Neural crest cell (in vitro differentiated cells): ENCODE measurements around the gene DIAPH3. TPM values are rescaled to one million over a fixed set of nuclear protein-coding genes. Genes with fewer than 3 reads are reported as not detected.

ENCODE experiments used
- DNase-seq: peaks from one replicate; pipeline ENCODE4 v3.0.0; 2021; ENCODE audit warnings: low read depth, mixed read lengths, low spot score
- H3K27ac Mint-ChIP-seq: one replicate; pipeline ENCODE4 v1.8.0; 2021; ENCODE audit warnings: mild to moderate bottlenecking, mixed read lengths; ENCODE audit not compliant: unreplicated experiment
- H3K27me3 Mint-ChIP-seq: 2 replicates; pipeline ENCODE4 v1.8.0; 2021; ENCODE audit warnings: low read depth, mild to moderate bottlenecking, mixed read lengths
- H3K36me3 Mint-ChIP-seq: 2 replicates; pipeline ENCODE4 v1.8.0; 2021; ENCODE audit warnings: low read depth, mild to moderate bottlenecking, mixed read lengths
- H3K4me1 Mint-ChIP-seq: 2 replicates; pipeline ENCODE4 v1.8.0; 2021; ENCODE audit warnings: mixed read lengths
- H3K4me3 Mint-ChIP-seq: one replicate; pipeline ENCODE4 v1.8.0; 2021; ENCODE audit warnings: mild to moderate bottlenecking, mixed read lengths
- H3K9me3 Mint-ChIP-seq: 2 replicates; pipeline ENCODE4 v1.8.0; 2021; ENCODE audit warnings: mixed read lengths
- CTCF ChIP-seq: fragments of 200-600 bp; sonication (generic); conservative IDR thresholded peaks from 2 replicates; pipeline ENCODE4 v1.5.0; 2021; ENCODE audit warnings: antibody characterized with exemption, mild to moderate bottlenecking
- total RNA-seq: library from RNA; stranded (reverse); gene quantifications from 2 replicates; pipeline ENCODE4 v1.2.1, GENCODE V29; 2021

The DIAPH3 gene
- total RNA-seq, 1 donor from 2014 or later = 16.4 TPM

- TF ChIP-seq CTCF = no peak
- H3K27me3 Mint-ChIP-seq = no peaks in the 10 kb centered on the region
- no peak for DNase-seq
- no peak overlapping the region for H3K27ac Mint-ChIP-seq
- peaks cover 2% of the 10 kb centered on the region for H3K4me1 Mint-ChIP-seq
- H3K9me3 Mint-ChIP-seq = no peaks in the 10 kb centered on the region
- H3K4me3 Mint-ChIP-seq = no peak overlapping the region
- H3K36me3 Mint-ChIP-seq = no peaks in the 10 kb centered on the region
Measured at GRCh38 chr13:59976856-59977255, 186.9 kb downstream of the DIAPH3 start.

GRCh38 chr13:59975807-59976435 is 187.8 kb downstream of the DIAPH3 start:
- Mint-ChIP-seq H3K9me3 (no peaks in the 10 kb centered on the region), H3K36me3 (no peaks in the 10 kb centered on the region), H3K27ac (no peak overlapping the region), H3K4me3 (no peak overlapping the region), H3K4me1 (peaks cover 4% of the 10 kb centered on the region), H3K27me3 (no peaks in the 10 kb centered on the region)
- TF ChIP-seq CTCF = no peak
- DNase-seq = no peak

- Mint-ChIP-seq H3K27me3 (no peaks in the 10 kb centered on the region), H3K36me3 (peaks cover 2% of the 10 kb centered on the region), H3K27ac (no peak overlapping the region), H3K4me3 (no peak overlapping the region), H3K4me1 (peaks cover 4% of the 10 kb centered on the region), H3K9me3 (no peaks in the 10 kb centered on the region)
- TF ChIP-seq CTCF = no peak
- DNase-seq = no peak
Measured at GRCh38 chr13:59970847-59971246, 192.9 kb downstream of the DIAPH3 start.

- H3K27me3 Mint-ChIP-seq = no peaks in the 10 kb centered on the region
- H3K4me1 Mint-ChIP-seq = no peaks in the 10 kb centered on the region
- peaks cover 9% of the 10 kb centered on the region for H3K36me3 Mint-ChIP-seq
- no peak for TF ChIP-seq CTCF
- no peak for DNase-seq
- H3K27ac Mint-ChIP-seq = no peak overlapping the region
- H3K9me3 Mint-ChIP-seq = no peaks in the 10 kb centered on the region
- H3K4me3 Mint-ChIP-seq = no peak overlapping the region
Measured at GRCh38 chr13:59963827-59964226, 199.9 kb downstream of the DIAPH3 start.

GRCh38 chr13:59963383-59963782 is 200.3 kb downstream of the DIAPH3 start:
- Mint-ChIP-seq H3K4me1 (no peaks in the 10 kb centered on the region), H3K9me3 (no peaks in the 10 kb centered on the region), H3K27me3 (no peaks in the 10 kb centered on the region), H3K36me3 (peaks cover 9% of the 10 kb centered on the region), H3K4me3 (no peak overlapping the region), H3K27ac (no peak overlapping the region)
- DNase-seq = no peak
- TF ChIP-seq CTCF = no peak
